Fibroblast of peridontal ligament (primary cell): ENCODE data around the gene AGO1.
"Not testable (repeated sequence)": the region's sequence is repeated elsewhere in the genome, so short reads cannot be mapped to it uniquely, and the experiment has no call there.

Source experiments
- DNase-seq: peaks from one replicate; pipeline ENCODE4 v3.0.0-alpha.2; 2010; ENCODE audit errors: extremely low read depth

Gene AGO1

DNA sequence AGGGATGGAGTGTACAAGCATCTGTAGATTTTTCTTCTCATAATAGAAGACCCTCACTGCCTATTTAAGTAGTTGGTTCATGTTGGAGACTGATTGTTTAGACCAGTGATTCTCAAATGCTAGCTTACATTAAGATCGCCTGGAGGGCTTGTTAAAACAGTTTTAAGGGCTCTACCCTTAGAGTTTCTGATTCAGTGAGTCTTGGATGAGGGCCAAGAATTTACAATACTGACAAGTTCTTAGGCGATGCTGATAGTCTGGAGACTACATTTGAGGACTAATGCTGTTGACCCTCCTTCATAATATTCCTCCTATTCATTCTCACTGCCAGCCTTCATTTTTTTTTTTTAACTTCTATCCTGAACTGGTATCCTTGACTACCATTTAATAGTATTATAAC is 32.7 kb downstream of the AGO1 start:
- no peak for DNase-seq

DNA sequence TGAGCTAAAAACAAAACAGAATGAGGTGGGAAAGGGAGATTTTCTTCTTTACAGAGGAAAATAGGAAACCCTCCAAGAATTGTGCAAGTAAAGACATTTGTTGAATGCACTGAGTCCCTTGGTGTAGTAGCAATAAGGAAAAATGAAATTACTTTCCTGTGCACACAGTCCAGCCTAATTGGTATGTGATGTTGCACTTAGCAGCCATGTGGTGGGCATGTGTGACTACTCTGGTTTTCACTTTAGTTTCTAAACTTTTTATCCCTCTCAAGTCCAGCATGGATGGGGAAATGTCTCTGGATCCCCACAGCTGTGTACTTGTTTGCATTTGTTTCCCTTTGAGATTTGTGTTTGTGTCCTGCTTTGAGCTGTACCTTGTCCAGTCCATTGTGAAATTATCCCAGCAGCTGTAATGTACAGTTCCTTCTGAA is 40.8 kb downstream of the AGO1 start:
- DNase-seq: peak; percentile 50

GRCh38 chr1:35924838-35925237 is 41.8 kb downstream of the AGO1 start:
- no peak for DNase-seq

- DNase-seq: peak; percentile 93
Observed at GRCh38 chr1:35925741-35926140, 42.7 kb downstream of the AGO1 start.

DNA sequence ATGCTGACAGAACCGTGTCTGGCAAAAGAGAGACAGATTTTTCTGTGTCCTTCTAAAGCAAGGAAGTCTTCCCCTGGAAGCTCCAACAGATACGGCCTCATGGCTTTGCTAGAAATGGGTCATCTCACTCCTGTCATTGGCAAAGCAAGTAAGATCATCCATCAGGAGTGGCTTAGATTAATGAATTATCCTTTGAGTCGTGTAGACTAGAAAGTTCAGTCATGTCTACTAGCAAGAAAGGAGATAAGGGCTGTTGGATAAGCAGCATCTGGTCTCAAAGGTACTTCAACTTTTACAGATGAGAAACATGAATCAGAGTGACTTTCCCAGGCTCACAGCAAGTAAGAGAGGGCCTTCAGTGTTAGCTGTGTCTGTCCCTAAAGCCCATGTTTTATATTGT is 44.5 kb downstream of the AGO1 start:
- no peak for DNase-seq

DNA sequence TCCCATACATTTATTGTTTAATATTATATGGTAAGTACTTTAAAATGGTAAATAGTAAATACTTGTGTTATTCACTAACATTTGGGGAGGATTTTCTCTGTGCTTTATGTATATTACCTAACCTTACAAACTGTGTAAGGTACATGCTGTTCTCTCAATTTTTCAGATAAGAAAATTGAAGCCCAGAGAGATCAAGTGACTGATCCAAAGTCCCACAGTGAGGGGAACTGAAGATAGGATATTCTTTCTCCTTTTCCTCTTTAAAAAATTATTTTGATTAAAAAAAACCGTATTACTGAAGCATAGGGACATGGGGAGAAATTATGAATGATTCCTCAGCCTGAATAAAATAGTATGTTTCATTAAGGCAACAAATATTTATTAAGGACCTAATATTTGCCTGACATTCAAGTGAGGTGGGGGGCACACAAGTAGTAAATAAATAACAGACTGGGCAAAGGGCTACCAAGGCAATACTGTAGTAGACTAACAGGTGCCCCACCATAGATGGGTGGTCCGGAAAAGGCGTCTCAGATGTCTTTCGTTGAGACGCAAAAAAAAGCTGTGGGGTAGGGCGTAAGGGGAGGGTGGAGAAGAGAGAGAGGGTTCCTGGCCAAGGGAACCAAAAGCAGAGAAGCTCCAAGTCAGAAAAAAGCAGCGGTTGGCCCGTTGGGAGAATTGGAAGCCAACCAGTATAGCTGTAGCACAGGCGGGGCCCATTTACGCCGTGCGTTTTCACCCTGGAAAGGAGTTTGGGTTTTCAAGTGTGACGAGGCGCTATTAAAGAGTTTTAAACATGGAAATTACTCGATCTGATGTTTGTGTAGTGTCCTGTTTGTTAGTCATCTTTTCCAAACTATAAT is 47.0 kb downstream of the AGO1 start:
- DNase-seq: peak; percentile 69

DNA sequence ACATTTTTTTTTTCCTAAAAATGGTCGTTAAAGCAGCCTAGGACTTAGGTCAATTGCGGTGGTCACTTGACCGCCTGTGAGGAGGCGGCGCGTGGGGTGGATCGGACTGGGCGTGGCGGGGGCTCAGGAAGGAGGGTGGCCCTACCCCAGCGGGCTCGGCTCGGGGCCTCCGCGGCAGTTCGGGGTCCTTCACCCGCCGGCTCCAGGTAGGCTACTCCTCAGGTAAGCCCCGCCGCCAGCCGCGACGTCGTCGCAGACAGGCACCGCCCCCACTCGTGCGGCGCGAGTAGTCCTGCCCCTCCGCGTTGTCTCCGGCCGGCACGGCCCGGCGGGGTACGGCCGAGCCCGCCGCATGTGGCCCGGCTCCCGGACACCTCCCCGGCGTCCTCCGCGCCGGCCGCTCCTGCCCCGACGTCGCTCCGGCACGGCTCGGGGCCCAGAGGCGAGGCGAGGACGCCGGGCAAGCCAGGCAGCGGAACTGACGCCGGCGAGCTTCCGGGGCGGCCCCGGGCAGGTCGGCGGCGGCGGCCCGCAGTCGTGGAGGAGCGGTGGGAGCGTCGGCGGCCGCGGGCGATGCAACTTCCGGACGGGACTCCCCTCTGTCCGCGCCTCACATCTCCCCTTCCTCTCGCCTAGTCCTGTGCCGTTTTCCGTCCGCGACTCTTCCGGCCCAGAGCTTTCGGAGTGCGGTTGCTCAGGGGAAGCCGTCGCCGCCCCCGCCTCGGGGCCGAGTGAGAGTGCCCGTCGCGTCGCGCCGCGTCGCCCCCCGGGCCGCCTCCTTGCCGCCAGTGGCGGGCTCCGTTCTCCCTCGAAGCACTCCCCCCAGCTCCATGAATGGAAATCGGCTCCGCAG is 47.8 kb downstream of the AGO1 start, which contains the start of gene AGO3:
Gene AGO3 (plus strand): TSS at position 513 of the 853 bp plus-strand sequence. CDS start 322 bp downstream, at position 835.
- DNase-seq: peak; percentile 50

DNA sequence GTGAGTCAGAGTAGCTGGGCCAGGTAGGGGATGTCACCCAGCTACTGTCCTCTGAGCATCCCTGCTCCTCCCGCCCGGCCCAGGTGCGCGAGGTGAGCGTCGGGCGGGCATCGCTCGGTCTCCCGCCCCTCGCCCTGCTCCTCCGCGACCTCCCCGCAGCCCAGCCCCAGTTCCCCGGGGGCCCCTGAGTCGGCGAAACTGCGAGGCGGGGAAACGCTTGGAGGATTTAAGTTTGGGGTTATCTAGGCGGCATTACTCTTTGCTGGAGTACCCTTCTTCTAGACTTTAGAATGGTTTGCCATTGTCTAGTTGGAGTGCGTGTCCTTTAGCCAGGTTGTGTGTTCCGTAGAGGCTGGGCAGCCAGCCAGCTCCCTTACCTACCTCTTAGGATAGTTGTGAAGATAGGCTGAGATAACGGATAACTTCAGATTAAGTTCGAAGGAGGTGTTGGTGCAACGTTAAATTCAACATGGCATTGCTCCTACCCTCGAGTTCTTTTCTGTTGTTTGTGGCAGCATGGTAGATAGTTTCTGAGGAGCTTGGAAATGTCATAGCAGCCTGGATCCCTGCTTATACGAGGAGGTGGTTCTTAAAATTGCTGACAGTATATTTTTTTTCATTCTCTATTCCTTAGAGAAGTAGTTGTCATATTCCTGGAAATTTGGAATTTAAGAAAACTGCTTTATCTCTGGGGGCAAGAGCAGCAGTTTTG is 48.6 kb downstream of the AGO1 start:
- DNase-seq: peak; percentile 12

DNA sequence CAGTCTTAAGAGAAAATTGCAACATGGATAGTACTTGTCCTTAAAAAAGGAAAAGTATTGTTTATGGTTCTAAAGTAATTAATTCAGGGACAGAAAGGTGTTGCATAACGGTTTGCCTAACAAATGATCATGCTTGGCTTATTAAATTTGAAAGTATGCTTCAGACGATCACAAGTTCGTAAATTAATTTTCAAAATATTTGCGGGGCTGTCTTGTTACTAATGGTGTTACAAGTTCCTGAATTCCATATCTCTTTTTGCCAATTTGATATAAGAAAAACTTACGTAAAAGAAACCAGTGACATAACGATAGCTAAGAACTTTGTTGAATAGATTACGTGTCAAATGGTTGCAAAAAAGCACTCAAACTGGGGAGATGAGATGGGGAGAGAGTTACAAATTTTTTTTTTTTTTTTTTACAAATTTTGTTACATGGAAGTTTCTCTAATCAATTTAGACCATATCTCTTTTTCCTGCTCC is 49.2 kb downstream of the AGO1 start:
- no peak for DNase-seq

GRCh38 chr1:35932941-35933340 is 49.9 kb downstream of the AGO1 start:
- DNase-seq: no peak

- DNase-seq: peak; percentile 39
Observed at GRCh38 chr1:35935442-35936388, 52.7 kb downstream of the AGO1 start.

DNA sequence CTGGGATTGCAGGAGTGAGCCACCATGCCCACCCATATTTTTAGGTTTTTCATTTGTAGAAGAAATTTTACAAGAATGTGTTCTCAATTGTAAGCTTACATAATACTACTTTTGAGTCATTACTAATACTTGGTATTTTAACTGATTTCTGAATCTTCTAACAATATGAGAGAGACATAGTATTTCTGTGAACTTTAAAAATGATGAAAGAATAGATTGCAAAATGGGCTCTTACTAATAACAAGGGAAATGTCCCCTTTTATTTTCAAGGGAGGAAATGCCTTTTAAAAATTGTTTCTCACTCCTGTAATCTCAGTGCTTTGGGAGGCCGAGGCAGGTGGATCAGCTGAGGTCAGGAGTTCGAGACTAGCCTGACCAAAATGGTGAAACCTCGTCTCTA is 53.8 kb downstream of the AGO1 start:
- peak; percentile 17 for DNase-seq

- no peak for DNase-seq
Observed at GRCh38 chr1:35939484-35939883, 56.5 kb downstream of the AGO1 start.

DNA sequence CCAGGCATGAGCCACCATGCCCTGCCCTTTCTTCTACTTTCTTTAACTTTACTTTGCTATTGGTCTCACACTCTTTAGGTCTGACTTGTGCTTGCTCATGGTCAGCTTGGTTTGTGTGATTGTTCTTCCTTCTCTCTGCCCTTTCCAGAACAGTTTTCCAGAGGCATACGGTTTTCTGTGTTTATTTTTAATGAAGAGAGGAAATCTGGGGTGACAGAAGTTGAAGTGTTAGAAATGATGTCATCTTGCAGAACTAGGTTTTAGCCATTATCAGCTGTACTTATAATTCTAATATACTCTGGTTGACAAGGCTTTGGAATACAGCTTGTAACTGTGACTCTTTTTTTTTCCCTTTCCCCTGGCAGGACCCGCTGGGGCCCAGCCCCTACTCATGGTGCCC is 62.3 kb downstream of the AGO1 start:
- DNase-seq: no peak

DNA sequence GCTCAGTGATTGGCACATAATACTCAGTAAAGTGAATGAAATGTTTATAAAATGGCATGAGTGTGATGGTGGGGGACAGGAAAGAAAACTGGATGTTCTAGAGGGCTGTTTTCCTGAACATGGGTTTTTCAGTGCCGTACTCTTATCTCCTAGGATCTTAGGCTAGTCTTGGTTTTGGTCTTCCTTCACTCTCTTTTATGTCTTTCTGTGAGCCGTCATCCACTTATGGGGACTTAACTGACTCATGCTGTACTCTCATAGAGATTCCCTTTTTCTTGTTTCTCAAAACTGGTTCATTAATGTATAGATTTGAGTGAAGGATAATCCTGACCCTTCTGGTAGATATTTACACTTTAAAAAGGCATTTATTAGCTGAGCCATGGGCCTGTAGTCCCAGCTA is 64.5 kb downstream of the AGO1 start:
- no peak for DNase-seq

GRCh38 chr1:35958558-35958957 is 75.5 kb downstream of the AGO1 start:
- no peak for DNase-seq

- no peak for DNase-seq
Observed at GRCh38 chr1:35959304-35959703, 76.3 kb downstream of the AGO1 start.

DNA sequence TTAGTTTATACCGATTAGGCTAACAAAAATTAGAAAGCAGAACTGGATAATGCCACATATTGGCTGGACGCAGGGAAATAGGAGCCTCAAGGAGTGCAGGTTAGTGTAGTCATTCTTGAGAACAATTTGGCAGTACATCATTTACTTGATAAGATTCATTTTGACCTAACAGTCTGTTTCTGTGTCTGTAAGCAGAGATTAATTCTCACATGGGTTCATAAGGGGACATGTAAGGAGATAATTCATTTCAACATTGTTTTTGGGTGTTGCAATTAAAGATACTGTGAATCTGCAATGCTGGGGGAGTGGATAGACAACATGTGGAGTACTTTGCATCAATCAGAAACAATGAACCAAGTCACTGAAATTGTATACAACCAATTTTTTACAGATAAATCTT is 79.9 kb downstream of the AGO1 start:
- no peak for DNase-seq

GRCh38 chr1:35964277-35964676 is 81.3 kb downstream of the AGO1 start:
- not testable (repeated sequence) for DNase-seq

- DNase-seq: no peak
Observed at GRCh38 chr1:35968396-35968795, 85.4 kb downstream of the AGO1 start.

- DNase-seq: peak; percentile 1
Observed at GRCh38 chr1:35971601-35972000, 88.6 kb downstream of the AGO1 start.
